Vagina (tissue), 2 donors: ENCODE measurements around the gene C5orf47.

Source experiments
- CTCF ChIP-seq, 3 experiments: fragments of 450-650 bp in 2 of 3; fragments of 200-600 bp in 1 of 3; sonication (generic) in 1 of 3; IDR thresholded peaks; one replicate each; pipeline ENCODE4 v1.5.1; 2017 to 2019; ENCODE audit warnings: antibody characterized with exemption in 3 of 3, mild to moderate bottlenecking in 2 of 3, moderate library complexity in 2 of 3
- POLR2A ChIP-seq, 2 donors: fragments of 450-650 bp; IDR thresholded peaks; one replicate each; pipeline ENCODE4 v1.6.1; 2017; ENCODE audit warnings: antibody characterized with exemption in 2 of 2, mild to moderate bottlenecking in 2 of 2, moderate library complexity in 2 of 2

GRCh38 chr5:173989432-173990082, 587 bp downstream of the C5orf47 start:
- no peak for TF ChIP-seq CTCF (IDR thresholded peaks at IDR 0.05)
- TF ChIP-seq POLR2A (IDR thresholded peaks at IDR 0.05), result no peak
